OCI-LY1 (cell line): ENCODE measurements around the gene RBM43.

Source experiments
- EZH2 ChIP-seq: fragments of 200-600 bp; sonication (generic), shearing (Covaris generic); IDR thresholded peaks from 2 replicates; pipeline ENCODE4 v1.8.0; 2017; ENCODE audit warnings: borderline replicate concordance, mixed run types, mild to moderate bottlenecking, antibody characterized with exemption, low read length, moderate library complexity, mixed read lengths
- TF ChIP-seq, protein P1 (sequence below): fragments of 200-600 bp; sonication (generic), shearing (Covaris generic); IDR thresholded peaks from 2 replicates; pipeline ENCODE4 v1.5.1; 2017; ENCODE audit warnings: mild to moderate bottlenecking, antibody characterized with exemption, low read length, moderate library complexity, mixed read lengths

DNA sequence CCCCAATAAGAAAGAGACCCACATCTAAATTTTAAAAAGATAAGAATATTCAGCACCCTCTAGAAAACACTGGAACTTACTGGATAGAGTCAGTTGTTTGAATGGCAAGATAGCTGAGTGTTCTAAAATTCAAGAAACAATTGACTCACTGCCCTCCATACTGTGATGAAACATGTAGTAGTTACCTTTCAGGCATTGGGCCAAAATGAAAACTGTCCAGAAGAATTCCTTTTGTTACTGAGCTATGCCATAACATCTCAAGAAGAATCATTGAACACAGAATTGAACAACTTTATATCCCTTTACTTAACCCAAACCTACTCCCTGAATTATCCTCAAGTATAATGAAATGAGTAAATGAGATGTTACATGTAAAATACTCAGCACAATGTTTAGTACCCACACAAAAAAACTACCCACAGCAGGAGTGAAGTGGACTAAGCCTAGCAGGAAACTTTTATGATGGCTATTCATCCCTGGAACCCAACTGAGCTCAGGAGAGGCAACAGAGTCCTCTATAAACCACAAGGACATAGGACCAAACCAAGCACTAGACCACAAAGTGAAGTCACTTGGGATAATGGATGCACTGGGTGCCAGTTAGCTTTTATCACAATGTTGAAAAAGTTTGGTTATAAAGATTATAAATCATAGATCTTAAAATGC lies 32.7 kb downstream of the RBM43 start:
- TF ChIP-seq, protein P1, sequence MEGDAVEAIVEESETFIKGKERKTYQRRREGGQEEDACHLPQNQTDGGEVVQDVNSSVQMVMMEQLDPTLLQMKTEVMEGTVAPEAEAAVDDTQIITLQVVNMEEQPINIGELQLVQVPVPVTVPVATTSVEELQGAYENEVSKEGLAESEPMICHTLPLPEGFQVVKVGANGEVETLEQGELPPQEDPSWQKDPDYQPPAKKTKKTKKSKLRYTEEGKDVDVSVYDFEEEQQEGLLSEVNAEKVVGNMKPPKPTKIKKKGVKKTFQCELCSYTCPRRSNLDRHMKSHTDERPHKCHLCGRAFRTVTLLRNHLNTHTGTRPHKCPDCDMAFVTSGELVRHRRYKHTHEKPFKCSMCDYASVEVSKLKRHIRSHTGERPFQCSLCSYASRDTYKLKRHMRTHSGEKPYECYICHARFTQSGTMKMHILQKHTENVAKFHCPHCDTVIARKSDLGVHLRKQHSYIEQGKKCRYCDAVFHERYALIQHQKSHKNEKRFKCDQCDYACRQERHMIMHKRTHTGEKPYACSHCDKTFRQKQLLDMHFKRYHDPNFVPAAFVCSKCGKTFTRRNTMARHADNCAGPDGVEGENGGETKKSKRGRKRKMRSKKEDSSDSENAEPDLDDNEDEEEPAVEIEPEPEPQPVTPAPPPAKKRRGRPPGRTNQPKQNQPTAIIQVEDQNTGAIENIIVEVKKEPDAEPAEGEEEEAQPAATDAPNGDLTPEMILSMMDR = no peak
- no peak for TF ChIP-seq EZH2
